Activated CD4-positive, alpha-beta T cell treated with anti-CD3 and anti-CD28 coated beads, Interleukin-2, Interleukin-4, amounts not matched to agents 100 ng/mL and 50 ng/mL, durations not matched to agents 16 hours and 8 hours (primary cell): ENCODE measurements around the gene MEX3A.
"Not testable (repeated sequence)": the region's sequence is repeated elsewhere in the genome, so short reads cannot be mapped to it uniquely, and the experiment has no call there.

Experiments
- DNase-seq: peaks from one replicate; pipeline ENCODE4 v3.0.0-alpha.2; 2020; ENCODE audit warnings: low spot score

Gene MEX3A

GRCh38 chr1:156082309-156083091 lies at the start of gene MEX3A:
MEX3A (minus strand) TSS chr1:156082465; CDS start chr1:156081998, 467 bp downstream.
- DNase-seq: no peak

GRCh38 chr1:156130578-156130942 lies 48.3 kb upstream of the MEX3A start:
- DNase-seq: no peak

GRCh38 chr1:156129687-156130577 lies 47.7 kb upstream of the MEX3A start:
- peak; percentile 81 for DNase-seq

- no peak for DNase-seq
Observed at GRCh38 chr1:156128654-156129597, 46.7 kb upstream of the MEX3A start.

- DNase-seq: no peak
Observed at GRCh38 chr1:156128308-156128653, 46.0 kb upstream of the MEX3A start.

- DNase-seq: peak; percentile 97
Observed at GRCh38 chr1:156126630-156127534, 44.6 kb upstream of the MEX3A start.

GRCh38 chr1:156126043-156126629 lies 43.9 kb upstream of the MEX3A start:
- peak; percentile 78 for DNase-seq

- not testable (repeated sequence) for DNase-seq
Observed at GRCh38 chr1:156125544-156125943, 43.3 kb upstream of the MEX3A start.

GRCh38 chr1:156124557-156125483 lies 42.6 kb upstream of the MEX3A start:
- peak; percentile 62 for DNase-seq

GRCh38 chr1:156123356-156124196 lies 41.3 kb upstream of the MEX3A start:
- no peak for DNase-seq

- DNase-seq: no peak
Observed at GRCh38 chr1:156122519-156123355, 40.5 kb upstream of the MEX3A start.

GRCh38 chr1:156122086-156122485 lies 39.8 kb upstream of the MEX3A start:
- DNase-seq: no peak

GRCh38 chr1:156121457-156121856 lies 39.2 kb upstream of the MEX3A start:
- DNase-seq: no peak

GRCh38 chr1:156121005-156121404 lies 38.7 kb upstream of the MEX3A start:
- DNase-seq: not testable (repeated sequence)

GRCh38 chr1:156120318-156120717 lies 38.1 kb upstream of the MEX3A start:
- no peak for DNase-seq

GRCh38 chr1:156119503-156120209 lies 37.4 kb upstream of the MEX3A start:
- DNase-seq: no peak
